Activated T-helper 2 cell treated with anti-CD3 and anti-CD28 coated beads, Interferon-gamma antibody, Interleukin-2, Interleukin-4, amounts not matched to agents 10 μg/mL and 5 μg/mL and 100 μg/mL, durations not matched to agents 14 hours and 24 hours and 36 hours (primary cell): ENCODE measurements around the gene RPE. TPM values are rescaled to one million over a fixed set of nuclear protein-coding genes. Genes with fewer than 3 reads are reported as not detected.

ENCODE experiments used
- DNase-seq: peaks from one replicate; pipeline ENCODE4 v3.0.0; 2021; ENCODE audit warnings: low spot score
- H3K27ac Mint-ChIP-seq: one replicate; pipeline ENCODE4 v1.8.0; 2021; ENCODE audit warnings: mixed read lengths
- H3K27me3 Mint-ChIP-seq: one replicate; pipeline ENCODE4 v1.8.0; 2021; ENCODE audit warnings: low read depth, mixed read lengths
- H3K36me3 Mint-ChIP-seq: one replicate; pipeline ENCODE4 v1.8.0; 2021; ENCODE audit warnings: low read depth, mixed read lengths
- H3K4me1 Mint-ChIP-seq: one replicate; pipeline ENCODE4 v1.8.0; 2021; ENCODE audit warnings: low read depth, mixed read lengths
- H3K4me3 Mint-ChIP-seq: one replicate; pipeline ENCODE4 v1.8.0; 2021; ENCODE audit warnings: low read depth, mild to moderate bottlenecking, moderate library complexity, mixed read lengths
- H3K9me3 Mint-ChIP-seq: one replicate; pipeline ENCODE4 v1.8.0; 2021; ENCODE audit warnings: mixed read lengths
- intact Hi-C: fragments of 100-400 bp; cut with micrococcal nuclease; formaldehyde crosslinking; loops from one replicate; pipeline ENCODE4 v1.15.1; 2023
- total RNA-seq: library from RNA; stranded (reverse); gene quantifications from 2 replicates; pipeline ENCODE4 v1.2.3, GENCODE V29; 2022

The RPE gene
- total RNA-seq, 1 donor from 2014 or later, result 57.2 TPM

- Mint-ChIP-seq H3K4me1 (no peaks in the 10 kb centered on the region), H3K9me3 (peaks cover 10% of the 10 kb centered on the region), H3K27me3 (no peaks in the 10 kb centered on the region), H3K36me3 (no peaks in the 10 kb centered on the region), H3K4me3 (no peak overlapping the region), H3K27ac (no peak overlapping the region)
- intact Hi-C loops, result no loop called here
- no peak for DNase-seq
Measured at GRCh38 chr2:210055825-210056224, 53.4 kb downstream of the RPE start.

- H3K4me3 Mint-ChIP-seq, result no peak overlapping the region
- intact Hi-C loops, result no loop called here
- H3K9me3 Mint-ChIP-seq, result no peaks in the 10 kb centered on the region
- no peaks in the 10 kb centered on the region for H3K27me3 Mint-ChIP-seq
- no peaks in the 10 kb centered on the region for H3K4me1 Mint-ChIP-seq
- no peak for DNase-seq
- no peak overlapping the region for H3K27ac Mint-ChIP-seq
- H3K36me3 Mint-ChIP-seq, result no peaks in the 10 kb centered on the region
Measured at GRCh38 chr2:210063306-210063705, 60.9 kb downstream of the RPE start.

Other genes with a start within 250 kb of the RPE start
- gene UNC80, start 230.8 kb upstream of the RPE start, total RNA-seq, result not detected in 2 replicates
- gene KANSL1L, start 168.8 kb downstream of the RPE start, total RNA-seq, result 4.9 and 6.5 TPM in 2 replicates
- not detected in 2 replicates for gene ACADL, start 222.8 kb downstream of the RPE start, total RNA-seq